ENCODE measurements around the gene PSMB10. TPM values are rescaled to one million over a fixed set of nuclear protein-coding genes. Genes with fewer than 3 reads are reported as not detected.
"Not testable (repeated sequence)": the region's sequence is repeated elsewhere in the genome, so short reads cannot be mapped to it uniquely, and the experiment has no call there.

The PSMB10 gene
- total and polyA plus RNA-seq, 12 donors: 12.6 to 315 (median 62.1) TPM

- Histone ChIP-seq H3K36me3 (replicated peaks in 1 of 2) (no peaks in the 10 kb centered on the region), H3K27me3 (no peaks in the 10 kb centered on the region), H3K4me3 (no peak overlapping the region), H3K9me3 (replicated peaks in 1 of 3) (no peaks in the 10 kb centered on the region), H3K4me1 (replicated peaks in 1 of 2) (no peaks in the 10 kb centered on the region), H3K27ac (no peak overlapping the region)
- intact Hi-C loops (cut with DNase I): no loop called here
- TF ChIP-seq CTCF (IDR thresholded peaks at IDR 0.05): no peak
- no peak for TF ChIP-seq POLR2A (IDR thresholded peaks at IDR 0.05)
- 79 to 84% (median 82%) methylated on average over 12 to 14 of the region's 14 CpGs for WGBS, 4 donors
- no peak for DNase-seq
Measured at GRCh38 chr16:67975321-67976105, 38.9 kb upstream of the PSMB10 start.

GRCh38 chr16:67972285-67972684 lies 35.6 kb upstream of the PSMB10 start:
- H3K4me1 ChIP-seq (replicated peaks in 1 of 2); H3K27ac ChIP-seq; H3K36me3 ChIP-seq (replicated peaks in 1 of 2); H3K27me3 ChIP-seq; H3K4me3 ChIP-seq; intact Hi-C loops (cut with DNase I); DNase-seq; H3K9me3 ChIP-seq (replicated peaks in 1 of 3): not testable (repeated sequence)
- 81 to 92% (median 87%) methylated on average over 7 of the region's 7 CpGs for WGBS, 4 donors

- no peaks in the 10 kb centered on the region for H3K27me3 ChIP-seq
- H3K4me3 ChIP-seq: no peak overlapping the region
- intact Hi-C loops (cut with DNase I): no loop called here
- no peaks in the 10 kb centered on the region for H3K36me3 ChIP-seq (replicated peaks in 1 of 2)
- H3K9me3 ChIP-seq (replicated peaks in 1 of 3): no peaks in the 10 kb centered on the region
- no peak for DNase-seq
- peaks cover 15 to 18% of the 10 kb centered on the region in 2 donors for H3K4me1 ChIP-seq (replicated peaks in 1 of 2)
- H3K27ac ChIP-seq: no peak overlapping the region
- TF ChIP-seq POLR2A (IDR thresholded peaks at IDR 0.05): no peak
- no peak for TF ChIP-seq CTCF (IDR thresholded peaks at IDR 0.05)
- WGBS, 4 donors: 92 to 96% (median 94%) methylated on average over 9 of the region's 9 CpGs
Measured at GRCh38 chr16:67971111-67971510, 34.5 kb upstream of the PSMB10 start.

- WGBS, 4 donors: 32 to 42% (median 35%) methylated on average over 26 to 40 of the region's 40 CpGs
- DNase-seq: peak in 2 of 7 donors; percentile 36 to 43
- peaks cover 22 to 28% of the 10 kb centered on the region in 2 donors for H3K4me1 ChIP-seq (replicated peaks in 1 of 2)
- TF ChIP-seq POLR2A (IDR thresholded peaks at IDR 0.05) (no peak), CTCF (IDR thresholded peaks at IDR 0.05) (no peak)
- no peaks in the 10 kb centered on the region for H3K27me3 ChIP-seq
- no peaks in the 10 kb centered on the region for H3K36me3 ChIP-seq (replicated peaks in 1 of 2)
- no peaks in the 10 kb centered on the region for H3K9me3 ChIP-seq (replicated peaks in 1 of 3)
- intact Hi-C loops (cut with DNase I): no loop called here
- peak overlapping the region; percentile 40 to 99 (median 63) for H3K4me3 ChIP-seq
- H3K27ac ChIP-seq: peak overlapping the region in 4 of 5 donors; percentile 79 to 100 (median 88)
Measured at GRCh38 chr16:67969254-67970039, 32.8 kb upstream of the PSMB10 start.
